Measurements from ENCODE around the gene SACM1L. TPM values are rescaled to one million over a fixed set of nuclear protein-coding genes. Genes with fewer than 3 reads are reported as not detected.
A peak's percentile ranks its signal among the peaks of the same experiment; 100 is the strongest.

SACM1L gene
- 29.5 and 33.1 TPM in 2 replicates for total RNA-seq (2014; rRNA removed; shearing (Covaris generic))
- polyA plus RNA-seq (2015; cell fraction: cytosol; rRNA removed), result 23.6 and 28.1 TPM in 2 replicates
- polyA plus RNA-seq (2015; cell fraction: nucleus; rRNA removed), result 55.2 and 59.8 TPM in 2 replicates

DNA sequence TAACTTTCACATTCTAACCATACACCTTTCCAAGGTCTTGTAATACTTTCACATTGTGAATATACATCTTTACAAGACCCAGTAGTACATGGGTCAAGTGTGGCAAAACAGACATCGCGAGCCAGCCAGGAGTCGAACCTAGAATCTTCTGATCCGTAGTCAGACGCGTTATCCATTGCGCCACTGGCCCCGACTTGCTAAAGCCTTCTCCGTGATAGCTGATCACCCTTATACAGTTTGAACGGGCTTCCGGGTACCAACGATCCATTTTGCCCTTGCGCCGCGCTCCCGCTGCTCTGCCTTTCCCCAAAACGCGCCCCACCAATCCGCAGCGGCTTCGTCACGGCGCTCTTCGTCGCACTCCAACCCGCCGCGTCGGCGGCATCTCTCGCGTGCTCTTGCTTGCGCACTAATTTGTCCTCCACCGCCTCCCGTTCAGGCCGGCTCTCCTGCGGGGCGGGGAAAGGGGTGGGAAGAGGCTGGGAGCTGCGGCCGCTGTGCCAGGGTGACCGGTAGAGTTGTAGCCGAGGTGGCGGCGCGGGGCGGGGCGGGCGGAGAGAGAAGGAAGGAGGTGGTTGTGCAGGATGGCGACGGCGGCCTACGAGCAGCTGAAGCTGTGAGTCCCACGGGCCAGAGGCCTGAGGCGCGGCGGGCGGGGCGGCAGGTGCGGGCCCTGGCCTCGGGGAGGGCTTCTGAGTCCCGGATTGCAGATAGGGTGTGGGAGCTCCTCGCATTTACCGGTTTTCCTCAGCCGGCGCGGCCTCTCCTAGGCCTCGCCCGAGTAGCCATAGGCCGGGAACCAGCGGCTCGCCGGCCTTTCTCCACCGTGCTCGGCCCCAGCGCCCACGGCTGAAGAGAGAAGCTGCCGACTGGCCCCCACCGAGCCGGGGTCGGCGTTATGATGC lies at the start of gene SACM1L:
SACM1L (plus strand) TSS at position 515 of the 905 bp plus-strand sequence; CDS start at position 585, 70 bp downstream.
- DNase-seq (ENCODE audit: low read depth), result peak; percentile 99

DNA sequence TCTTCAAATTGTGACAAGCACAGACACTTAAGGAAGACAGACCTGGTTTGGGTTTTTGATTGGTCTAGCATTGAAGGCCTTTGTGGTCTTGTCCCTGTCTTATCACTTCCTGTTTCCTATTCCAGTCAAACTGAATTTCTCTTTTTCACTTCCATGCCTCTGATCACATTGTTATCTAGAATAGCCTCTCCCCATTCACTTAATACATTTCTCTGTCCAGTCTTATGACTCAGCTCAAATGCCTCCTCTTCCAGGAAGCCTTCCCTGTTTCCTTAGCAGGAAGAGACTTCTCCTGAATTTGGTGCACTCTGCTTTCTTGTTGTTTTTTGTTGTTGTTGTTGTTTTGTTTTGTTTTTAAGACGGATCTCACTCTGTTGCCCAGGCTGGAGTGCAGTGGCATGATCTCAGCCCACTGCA lies 49.1 kb upstream of the SACM1L start:
- peak; percentile 38 for DNase-seq (ENCODE audit: low read depth)

DNA sequence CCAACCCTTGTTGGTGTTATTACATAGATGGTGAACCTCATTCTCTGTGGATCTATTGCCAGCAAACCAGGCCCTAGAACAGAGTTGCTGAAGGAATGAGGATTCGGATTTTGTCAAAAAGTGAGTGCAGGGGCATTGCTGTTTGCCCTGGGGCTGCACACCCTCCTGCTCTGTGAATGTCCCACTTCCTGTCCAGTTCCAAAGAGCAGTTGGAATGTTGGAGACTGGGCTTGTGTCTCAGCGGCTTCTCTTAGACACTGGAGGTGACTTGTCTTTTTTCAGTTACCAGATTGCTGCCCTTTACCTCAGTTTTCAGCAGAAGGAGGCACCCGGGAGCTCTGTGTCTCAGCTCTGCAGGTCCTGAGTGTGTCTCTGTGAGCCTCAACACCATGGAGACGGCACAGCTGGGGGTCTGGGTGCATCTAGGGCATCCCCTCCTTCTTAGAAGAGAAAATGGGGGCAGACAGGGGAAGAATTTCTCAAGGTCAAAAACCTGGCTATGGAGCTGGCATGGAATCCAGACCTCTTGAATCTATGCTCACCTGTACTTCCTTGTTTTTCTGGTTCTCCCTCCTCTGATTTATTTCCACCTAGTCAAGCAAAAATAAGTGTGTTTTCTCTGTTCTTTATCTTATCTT lies 48.4 kb upstream of the SACM1L start:
- DNase-seq (ENCODE audit: low read depth), result no peak

DNA sequence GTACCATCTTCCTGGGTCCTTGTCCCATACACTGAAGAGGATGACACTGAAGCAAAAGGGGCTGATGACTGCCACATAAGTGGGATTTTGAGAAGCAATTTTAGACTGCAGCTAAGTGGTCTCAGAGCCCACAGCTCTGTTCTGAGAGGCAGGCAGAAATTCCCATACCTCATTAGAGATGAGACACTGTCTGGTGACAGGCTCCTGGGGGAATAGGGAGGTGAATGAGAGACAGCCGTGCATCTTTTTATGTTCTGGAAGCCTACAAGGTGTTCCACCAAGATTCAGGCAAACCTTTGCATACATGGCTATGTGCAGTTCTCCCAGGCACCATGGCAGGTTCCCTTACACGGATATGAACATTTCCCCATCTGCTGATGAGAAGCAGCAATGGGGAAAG lies 47.4 kb upstream of the SACM1L start:
- no peak for DNase-seq (ENCODE audit: low read depth)

GRCh38 chr3:45642731-45643152 lies 46.5 kb upstream of the SACM1L start:
- DNase-seq (ENCODE audit: low read depth), result peak; percentile 39

DNA sequence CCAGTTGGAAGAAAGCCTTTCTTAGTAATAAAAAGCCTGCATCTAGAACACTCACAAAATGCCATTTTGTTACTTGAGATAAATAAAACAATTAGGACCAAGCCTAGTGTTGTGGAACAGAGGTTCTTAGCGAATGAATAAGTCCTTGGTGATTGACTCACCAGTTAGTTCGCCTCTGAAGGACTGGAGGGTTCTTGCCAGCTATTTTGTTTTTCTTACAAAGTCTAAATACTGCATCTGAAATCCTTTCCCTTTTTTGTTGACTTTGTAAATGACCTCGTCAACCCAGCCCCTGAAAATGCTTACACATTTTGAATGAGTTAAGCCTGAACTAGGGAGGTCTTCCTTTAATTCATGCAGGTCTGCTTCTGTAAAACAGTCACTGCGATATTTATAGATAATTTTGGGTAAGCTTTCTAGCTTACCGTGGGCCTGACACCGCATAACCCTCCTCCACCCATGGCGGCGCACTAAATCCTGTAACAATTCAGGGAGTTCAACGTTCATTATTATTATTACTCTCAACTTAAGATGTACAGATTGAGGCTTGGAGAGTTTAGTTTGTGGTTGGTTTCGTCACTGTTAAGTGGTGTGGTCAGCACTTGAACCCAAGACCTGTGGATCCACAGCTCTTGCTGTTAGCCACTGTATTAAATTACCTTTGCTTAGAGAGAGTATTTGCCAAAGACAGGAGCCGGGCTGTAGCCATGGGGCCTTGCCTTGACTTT lies 45.0 kb upstream of the SACM1L start:
- DNase-seq (ENCODE audit: low read depth), result peak; percentile 64

GRCh38 chr3:45644791-45645201 lies 44.4 kb upstream of the SACM1L start:
- DNase-seq (ENCODE audit: low read depth), result peak; percentile 95

DNA sequence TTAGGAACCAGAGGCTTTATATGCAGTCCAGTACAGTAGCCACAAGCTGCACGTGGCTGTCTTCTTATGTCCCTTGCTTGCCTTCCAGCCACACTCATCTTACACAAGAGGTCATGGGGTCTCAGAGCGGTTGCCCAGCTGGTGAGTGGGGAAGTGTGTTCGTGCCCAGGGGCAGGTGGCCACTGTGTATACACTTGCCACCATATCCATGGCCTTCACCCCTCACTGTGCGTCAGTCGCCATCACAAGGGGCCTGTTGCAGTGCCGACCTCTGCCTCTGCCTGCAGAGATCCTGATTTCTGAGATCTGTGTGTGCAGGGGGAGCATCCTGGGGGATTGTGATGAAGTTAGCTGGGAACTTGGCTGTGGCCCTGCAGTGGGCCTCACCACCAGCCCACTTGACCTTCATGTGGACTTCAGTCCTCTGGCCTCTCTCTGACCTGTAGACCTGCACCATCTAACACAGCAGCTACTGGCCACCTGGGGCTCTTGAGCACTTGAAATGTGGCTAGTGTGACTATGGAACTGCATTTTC lies 43.1 kb upstream of the SACM1L start:
- DNase-seq (ENCODE audit: low read depth), result no peak

DNA sequence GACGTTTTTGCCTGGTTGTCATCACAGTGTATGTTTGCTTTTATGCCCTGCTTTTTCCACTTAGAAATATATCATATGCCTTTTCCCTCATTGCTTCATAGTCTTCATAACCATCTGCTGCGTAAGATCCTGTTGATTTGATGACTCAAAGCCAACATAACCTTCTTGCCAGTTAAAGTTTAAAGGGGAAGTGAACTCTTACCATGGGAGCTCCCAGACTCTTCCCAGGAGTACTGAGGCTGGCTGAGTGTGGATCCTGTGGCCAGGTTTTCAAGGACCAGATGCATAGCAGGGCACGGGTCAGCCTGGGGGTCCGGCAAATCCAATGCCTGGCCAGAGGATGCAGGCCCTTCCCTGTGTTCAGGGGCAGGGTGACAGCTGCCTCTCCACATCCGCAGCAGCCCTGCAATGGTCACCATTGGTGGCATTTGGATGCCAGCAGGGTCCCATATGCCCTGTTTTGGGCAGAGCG lies 42.0 kb upstream of the SACM1L start:
- DNase-seq (ENCODE audit: low read depth), result peak; percentile 94

- DNase-seq (ENCODE audit: low read depth), result no peak
Observed at GRCh38 chr3:45653205-45653604, 36.0 kb upstream of the SACM1L start.

GRCh38 chr3:45654397-45654944 lies 34.7 kb upstream of the SACM1L start:
- no peak for DNase-seq (ENCODE audit: low read depth)

GRCh38 chr3:45655906-45656305 lies 33.3 kb upstream of the SACM1L start:
- peak; percentile 39 for DNase-seq (ENCODE audit: low read depth)

DNA sequence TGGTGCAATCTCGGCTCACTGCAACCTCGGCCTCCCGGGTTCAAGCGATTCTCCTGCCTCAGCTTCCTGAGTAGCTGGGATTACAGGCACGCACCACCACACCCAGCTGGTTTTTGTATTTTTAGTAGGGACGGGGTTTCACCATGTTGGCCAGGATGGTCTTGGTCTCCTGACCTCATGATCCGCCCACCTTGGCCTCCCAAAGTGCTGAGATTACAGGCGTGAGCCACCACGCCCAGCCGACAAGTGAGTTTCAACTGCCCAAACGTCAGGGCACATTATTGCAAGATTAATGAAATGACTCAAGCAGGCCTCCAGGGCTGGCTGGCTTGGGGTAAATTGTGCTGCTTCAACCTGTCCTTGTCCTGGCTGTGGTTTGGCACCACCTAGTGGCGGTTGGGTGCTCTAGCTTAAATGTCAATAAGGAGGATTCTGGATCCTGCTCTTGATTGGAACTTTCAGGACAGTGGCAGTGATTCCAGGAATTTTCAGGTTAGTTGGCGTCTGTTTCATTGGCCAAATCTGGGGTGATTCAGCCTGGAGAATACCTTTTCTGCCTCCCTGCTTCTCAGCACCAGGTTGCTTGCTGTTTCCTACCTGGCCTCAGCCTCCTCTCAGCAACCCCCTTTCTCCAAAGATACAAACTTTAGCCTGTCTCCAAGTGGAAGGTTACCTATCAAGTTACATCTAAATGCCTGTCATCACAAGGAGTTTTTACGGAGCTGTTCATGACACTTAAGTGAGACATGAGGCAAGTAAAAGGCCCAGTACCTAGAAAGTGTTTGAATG lies 32.4 kb upstream of the SACM1L start:
- DNase-seq (ENCODE audit: low read depth), result peak; percentile 88

GRCh38 chr3:45657853-45658252 lies 31.3 kb upstream of the SACM1L start:
- no peak for DNase-seq (ENCODE audit: low read depth)

DNA sequence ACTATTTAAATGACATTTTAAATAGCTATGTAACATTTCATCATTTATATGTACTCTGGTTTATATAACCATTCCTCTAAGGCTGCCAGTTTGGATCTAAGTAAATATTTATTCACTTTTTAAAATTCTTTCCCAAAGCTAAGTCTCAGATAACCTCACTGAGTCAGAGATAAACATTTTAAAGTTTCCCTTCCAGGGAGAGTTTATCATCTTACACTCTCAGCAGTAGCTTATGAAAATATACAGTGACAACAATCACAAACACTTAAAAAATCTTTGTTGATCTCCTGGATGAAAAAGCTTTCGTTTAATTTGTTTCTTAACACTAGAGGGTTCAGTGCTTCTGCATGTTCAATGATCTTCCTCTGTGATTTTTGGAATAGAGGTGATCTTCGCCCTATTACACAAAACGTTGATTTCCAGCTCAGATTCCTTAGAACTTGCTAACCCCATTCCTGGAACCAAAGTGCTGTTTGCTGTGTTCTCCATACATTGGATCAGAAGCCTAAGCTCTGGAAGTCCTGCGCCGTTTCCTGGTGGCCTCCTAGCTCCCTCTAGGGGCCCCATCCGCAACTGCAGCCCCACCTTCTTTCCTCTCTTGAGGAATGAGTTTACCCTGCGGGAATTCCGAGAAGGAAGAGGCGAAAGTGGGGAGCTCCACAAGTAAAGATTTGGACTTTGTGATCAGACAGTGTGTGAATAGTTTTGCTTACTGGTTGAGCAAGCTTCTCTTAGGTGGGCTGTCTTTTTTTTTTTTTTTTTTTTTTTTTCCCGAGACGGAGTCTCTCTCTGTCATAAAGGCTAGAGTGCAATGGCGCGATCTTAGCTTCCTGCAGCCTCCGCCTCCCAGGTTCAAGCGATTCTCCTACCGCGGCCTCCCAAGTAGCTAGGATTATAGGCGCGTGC lies 29.3 kb upstream of the SACM1L start:
- peak; percentile 61 for DNase-seq (ENCODE audit: low read depth)

DNA sequence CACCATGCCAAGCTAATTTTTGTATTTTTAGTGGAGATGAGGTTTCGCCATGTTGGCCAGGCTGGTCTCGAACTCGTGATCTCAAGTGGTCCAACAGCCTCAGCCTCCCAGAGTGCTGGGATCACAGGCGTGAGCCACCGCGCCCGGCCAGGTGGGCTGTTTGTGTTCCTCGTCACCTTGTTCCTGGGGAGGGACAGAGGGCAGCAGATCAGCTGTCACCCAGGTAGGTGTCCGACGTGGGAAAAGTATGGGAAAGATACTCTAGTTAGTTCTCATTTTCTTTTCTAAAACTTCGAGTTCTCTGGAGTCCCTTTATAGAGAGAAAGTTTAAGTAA lies 28.7 kb upstream of the SACM1L start:
- no peak for DNase-seq (ENCODE audit: low read depth)

DNA sequence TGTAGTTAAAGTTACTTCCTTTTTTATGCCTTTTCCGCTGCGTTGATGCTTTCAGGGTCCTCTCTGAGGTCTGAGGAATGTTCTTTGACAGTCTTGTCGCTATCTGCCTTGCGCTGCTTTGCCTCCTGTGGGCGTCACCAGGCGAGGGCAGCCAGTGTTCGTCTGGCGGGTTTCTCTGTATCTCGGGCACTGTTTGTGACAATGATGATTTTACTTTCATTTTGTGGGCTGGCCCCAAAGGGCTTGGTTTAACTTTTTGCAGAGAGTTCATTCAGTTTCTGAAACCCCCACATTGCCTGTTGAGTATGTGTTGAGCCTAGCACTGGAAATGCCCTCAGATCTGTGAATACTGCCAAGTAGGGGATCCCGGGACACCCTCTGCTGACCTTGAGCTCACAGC lies 24.6 kb upstream of the SACM1L start:
- DNase-seq (ENCODE audit: low read depth), result no peak

DNA sequence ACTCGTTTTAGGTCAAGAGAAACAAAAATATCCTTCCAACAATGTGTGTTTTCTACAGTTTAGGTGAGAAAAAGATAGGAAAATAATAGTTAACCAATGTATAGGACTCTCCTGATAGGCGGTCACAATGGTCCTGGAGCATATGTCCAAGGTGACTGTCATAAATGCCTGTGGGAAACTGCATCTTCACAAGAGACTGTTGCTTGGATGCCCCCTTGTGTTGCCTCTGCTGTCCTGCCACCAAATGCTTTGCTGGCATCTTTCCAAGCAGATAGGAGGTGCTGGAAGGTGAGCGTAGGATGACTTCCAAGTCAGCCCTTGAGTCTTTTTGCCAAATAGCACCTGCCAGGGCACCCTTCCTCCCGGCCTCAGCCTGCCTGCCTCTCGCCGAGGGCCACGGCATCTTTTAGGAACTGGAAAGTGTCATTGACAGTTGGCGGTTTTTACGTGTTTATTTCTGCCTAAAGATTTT lies 24.1 kb upstream of the SACM1L start:
- no peak for DNase-seq (ENCODE audit: low read depth)
